RWPE1 (cell line): ENCODE results near the gene PIP4K2A.

Experiments used
- CTCF ChIA-PET: fragments of 350-600 bp; sonication (Branson Sonifier 250); formaldehyde crosslinking; extraction: SDS; loops from one replicate; lab custom pipeline; 2021; lab: Yijun Ruan, JAX
- POLR2A ChIA-PET: fragments of 400-600 bp; formaldehyde crosslinking; extraction: SDS; loops from one replicate; lab custom pipeline; 2020; ENCODE audit warnings: antibody characterized with exemption; ENCODE audit not compliant: low non-redundant PET; lab: Yijun Ruan, JAX
- DNase-seq: peaks from one replicate; pipeline ENCODE4 v3.0.0; 2012; ENCODE audit warnings: low spot score
- H3K27ac ChIP-seq: fragments of 450-650 bp; 2 replicates; pipeline ENCODE4 v1.5.1; 2017
- CTCF ChIP-seq: fragments of 450-650 bp; conservative IDR thresholded peaks from 2 replicates; pipeline ENCODE4 v1.5.1; 2017; ENCODE audit warnings: low read depth, mild to moderate bottlenecking

The PIP4K2A gene

DNA sequence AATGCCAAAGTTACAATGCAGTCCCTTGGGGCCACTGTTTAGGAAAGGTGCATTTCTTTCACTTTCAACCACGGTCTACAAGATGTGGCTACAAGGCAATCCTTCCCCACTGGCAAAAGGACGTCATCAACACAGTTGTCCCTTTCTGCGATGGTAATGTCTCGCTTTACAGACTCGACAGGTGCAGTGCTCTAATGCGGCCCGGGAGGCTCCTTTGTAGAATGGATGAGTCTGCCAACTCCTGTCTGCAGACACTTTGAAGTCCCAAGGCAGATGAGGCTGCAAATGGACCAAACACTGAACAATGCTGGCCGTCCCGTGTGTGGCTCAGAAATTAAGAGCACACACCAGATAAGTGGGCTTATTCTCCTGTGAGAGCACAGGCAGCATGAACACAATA, 133.7 kb downstream of the PIP4K2A start:
- no peak for DNase-seq
- ChIA-PET CTCF (no interaction called here), POLR2A (no interaction called here)
- TF ChIP-seq CTCF: no peak
- H3K27ac ChIP-seq: no peak overlapping the region

GRCh38 chr10:22579826-22580225, 134.6 kb downstream of the PIP4K2A start:
- TF ChIP-seq CTCF: no peak
- no peak overlapping the region for H3K27ac ChIP-seq
- ChIA-PET CTCF (interaction anchor here (0.6 kb wide), 2 partner anchors 13 to 119 kb away, joined by 3 read pairs; no protein-coding TSS in a partner anchor), POLR2A (no interaction called here)
- no peak for DNase-seq

- H3K27ac ChIP-seq: no peak overlapping the region
- POLR2A ChIA-PET: no interaction called here
- CTCF ChIA-PET: interaction anchor here (0.6 to 1.0 kb wide), 5 partner anchors 43 to 1295 kb away, joined by 3 to 6 read pairs (median 3); no protein-coding TSS in a partner anchor
- TF ChIP-seq CTCF: peak; percentile 34
- DNase-seq: no peak
These were observed 140.4 kb downstream of the PIP4K2A start for GRCh38 chr10:22573820-22574569.

- CTCF ChIA-PET: no interaction called here
- POLR2A ChIA-PET: no interaction called here
- no peak overlapping the region for H3K27ac ChIP-seq
- no peak for TF ChIP-seq CTCF
- no peak for DNase-seq
These were observed 143.5 kb downstream of the PIP4K2A start for GRCh38 chr10:22570733-22571430.

DNA sequence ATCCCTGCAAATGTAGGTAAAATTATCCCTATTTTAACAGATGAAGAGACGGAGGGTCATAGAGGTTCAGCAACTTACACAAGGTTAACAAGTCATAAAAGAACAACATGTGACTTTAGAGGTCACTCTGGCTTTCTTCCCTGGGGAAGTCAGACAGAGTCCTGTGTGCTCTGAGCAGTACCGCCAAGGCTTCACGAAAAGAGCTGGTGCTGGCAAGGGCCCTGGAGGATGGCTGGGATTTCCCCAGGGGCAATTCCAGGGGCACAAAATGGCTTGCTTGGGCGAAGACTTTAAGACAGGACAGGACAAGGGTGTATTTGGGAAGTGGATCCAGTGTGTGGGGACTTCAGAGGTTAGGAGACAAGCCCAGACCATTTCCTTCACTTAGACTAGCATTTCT, 144.1 kb downstream of the PIP4K2A start:
- POLR2A ChIA-PET: no interaction called here
- CTCF ChIA-PET: no interaction called here
- TF ChIP-seq CTCF: no peak
- DNase-seq: no peak
- no peak overlapping the region for H3K27ac ChIP-seq

- no peak for DNase-seq
- TF ChIP-seq CTCF: no peak
- no peak overlapping the region for H3K27ac ChIP-seq
- ChIA-PET CTCF (no interaction called here), POLR2A (no interaction called here)
These were observed 145.4 kb downstream of the PIP4K2A start for GRCh38 chr10:22568928-22569327.
